ENCODE results near the gene BABAM2. TPM values are rescaled to one million over a fixed set of nuclear protein-coding genes. Genes with fewer than 3 reads are reported as not detected.
A peak's percentile ranks its signal among the peaks of the same experiment; 100 is the strongest.

Gene BABAM2
- polyA plus RNA-seq, 4 donors, result 43.6 to 58.2 (median 51.3) TPM

DNA sequence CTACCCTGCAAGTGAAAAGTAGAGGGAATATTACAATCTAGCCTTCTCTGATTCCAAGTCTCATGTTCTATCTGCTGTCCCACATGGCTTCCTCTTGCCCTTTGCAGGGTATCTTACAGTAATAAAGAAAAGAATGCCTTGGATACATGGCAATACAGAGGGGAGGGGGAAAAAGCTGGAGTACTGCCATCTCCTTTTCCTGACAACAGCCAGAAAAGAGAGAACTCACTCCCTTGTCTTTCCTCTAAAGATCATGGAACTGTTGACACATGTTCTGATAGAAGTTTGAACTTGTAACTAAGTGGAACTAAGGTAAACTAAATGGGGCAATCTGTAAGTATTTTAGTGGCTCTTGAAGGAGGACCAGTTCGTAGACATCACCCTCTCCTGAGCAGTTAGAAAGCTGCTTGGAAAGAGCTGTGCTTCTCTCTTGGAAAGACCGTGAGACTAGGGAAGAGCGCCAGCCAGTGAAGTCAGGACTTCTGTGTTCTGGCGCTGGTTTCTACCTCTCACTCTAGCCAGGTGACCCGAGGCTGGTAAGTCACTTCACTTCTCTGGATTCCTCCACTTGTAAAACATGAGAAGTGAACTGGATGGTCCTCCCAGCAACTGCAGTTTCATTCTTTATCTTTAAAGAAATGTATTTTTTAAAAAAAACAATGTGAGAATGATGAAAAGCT is 259.8 kb downstream of the BABAM2 start:
- no peak for DNase-seq (ENCODE audit: low read depth in 4 of 4, low spot score in 2 of 4)

DNA sequence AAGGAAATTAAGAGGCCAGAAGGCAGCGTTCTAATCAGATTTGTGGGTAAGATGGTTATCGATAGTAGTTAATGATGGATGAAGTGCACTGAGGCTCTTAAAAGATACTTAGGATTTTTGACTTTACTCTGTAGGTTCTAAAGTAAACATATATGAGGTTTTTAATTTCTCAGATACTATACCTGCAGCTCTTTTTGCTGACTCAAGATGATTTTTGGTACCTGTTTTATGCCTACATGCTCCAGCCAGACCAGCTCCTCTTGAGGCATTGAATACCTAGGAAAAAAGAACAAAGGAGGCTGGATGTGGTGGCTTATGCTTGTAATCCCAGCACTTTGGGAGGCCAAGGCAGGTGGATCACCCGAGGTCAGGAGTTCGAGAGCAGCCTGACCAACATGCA is 260.5 kb downstream of the BABAM2 start:
- no peak for DNase-seq (ENCODE audit: low read depth in 4 of 4, low spot score in 2 of 4)

DNA sequence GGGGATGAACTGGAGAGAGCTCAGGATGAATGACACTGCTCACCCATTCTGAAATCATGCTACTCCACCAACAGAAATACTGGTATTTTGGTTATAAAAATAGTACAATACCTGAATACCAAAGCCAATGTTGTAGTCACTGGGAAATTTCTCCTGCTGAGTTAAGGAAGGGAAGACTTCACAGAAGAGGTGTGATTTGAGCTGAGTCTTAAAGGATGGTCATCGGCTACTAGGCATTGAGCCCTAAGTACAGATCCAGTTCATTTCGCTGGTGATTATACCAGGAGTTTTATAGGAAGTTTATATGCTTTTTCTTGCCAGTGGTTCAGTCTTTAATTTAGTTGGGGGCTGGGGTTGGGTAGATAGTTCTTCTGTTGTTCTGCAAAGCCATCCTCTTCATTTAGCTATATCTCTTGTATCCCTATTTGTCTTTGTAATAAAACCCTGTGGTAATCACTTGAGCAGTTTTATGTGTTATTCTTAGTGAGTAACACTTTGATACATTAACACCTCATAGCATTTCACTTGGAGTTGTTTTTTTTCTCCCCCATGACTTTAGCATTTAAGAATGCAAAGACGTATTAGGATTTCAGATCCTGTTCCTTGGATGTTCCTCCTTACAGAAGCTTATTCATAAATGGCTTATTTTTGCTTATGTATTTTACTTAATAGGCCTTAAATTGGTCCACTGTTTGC is 262.2 kb downstream of the BABAM2 start:
- no peak for DNase-seq (ENCODE audit: low read depth in 4 of 4, low spot score in 2 of 4)

DNA sequence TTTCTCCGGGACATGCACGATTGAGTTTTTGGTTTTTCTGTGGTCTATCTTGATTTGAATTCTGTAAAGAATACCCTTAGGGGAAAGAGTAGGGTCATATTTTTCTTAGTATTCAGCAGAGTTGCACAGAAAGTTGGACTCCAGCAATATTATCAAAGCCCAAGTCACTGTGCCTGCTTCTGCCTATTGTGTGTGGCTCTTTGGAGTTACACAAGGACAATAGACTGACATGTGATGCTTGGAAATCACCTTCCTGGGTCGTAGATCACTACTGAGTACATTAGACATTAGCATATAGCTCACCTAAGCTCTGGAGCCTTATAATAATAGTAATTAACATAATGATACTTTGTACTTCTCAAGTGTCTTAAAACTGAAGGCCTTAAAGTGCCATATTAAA is 263.3 kb downstream of the BABAM2 start:
- no peak for DNase-seq (ENCODE audit: low read depth in 4 of 4, low spot score in 2 of 4)

DNA sequence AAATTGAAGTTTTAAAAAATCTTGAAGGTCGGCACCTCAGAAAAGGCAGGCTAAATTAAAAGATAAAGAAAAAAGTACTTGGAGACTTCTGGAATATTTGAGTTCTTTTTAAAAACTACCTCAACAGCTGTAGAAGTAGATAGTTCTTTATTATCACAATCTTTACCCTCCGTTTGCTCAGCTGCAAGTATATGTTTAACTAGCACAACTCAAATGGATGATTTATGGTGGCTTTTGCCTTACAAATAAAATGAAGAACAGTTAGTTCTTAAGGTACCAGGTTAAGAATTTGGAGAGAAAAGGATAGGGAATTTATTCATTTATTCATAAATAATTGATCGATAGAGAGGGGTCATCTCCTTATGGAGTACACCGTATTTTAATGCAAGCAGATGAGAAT is 264.6 kb downstream of the BABAM2 start:
- DNase-seq (ENCODE audit: low read depth in 4 of 4, low spot score in 2 of 4), result no peak

DNA sequence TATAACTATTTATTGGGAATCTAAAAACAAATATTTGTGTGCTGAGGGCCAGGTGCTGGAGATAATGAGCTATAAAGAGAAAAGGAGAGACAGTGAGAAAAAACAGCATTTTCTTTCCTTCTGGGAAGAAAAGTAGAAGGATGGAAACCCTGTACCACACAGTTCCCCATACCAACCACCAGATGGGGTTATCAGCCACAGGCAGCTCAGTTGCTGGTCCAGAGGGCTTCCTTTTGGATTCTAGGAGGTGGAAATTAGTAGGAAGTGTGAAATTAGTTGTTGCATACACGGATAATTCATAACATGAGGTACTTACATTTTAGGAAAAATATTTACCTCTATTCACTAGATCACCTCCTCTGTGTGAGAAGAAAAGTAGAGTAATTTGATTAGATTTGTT is 265.1 kb downstream of the BABAM2 start:
- DNase-seq (ENCODE audit: low read depth in 4 of 4, low spot score in 2 of 4), result no peak

DNA sequence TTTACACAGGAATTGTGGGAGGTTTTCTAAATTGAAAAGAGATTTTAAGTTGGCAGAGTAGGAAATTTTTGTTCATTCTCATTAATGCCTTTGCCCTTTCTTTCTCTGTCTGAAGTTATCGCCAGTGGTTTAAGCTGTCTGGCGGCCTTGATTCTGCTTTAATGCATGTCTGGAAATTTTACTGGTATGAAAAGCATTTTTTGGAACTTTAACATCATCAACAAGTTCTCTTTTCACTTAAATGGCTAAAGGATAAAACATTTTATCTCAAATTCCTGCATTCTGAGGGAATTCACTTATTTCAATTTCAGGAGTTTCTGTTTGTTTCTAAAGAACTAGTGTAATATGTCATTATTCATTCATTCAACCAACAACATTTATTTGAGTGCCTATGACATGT is 268.3 kb downstream of the BABAM2 start:
- DNase-seq (ENCODE audit: low read depth in 4 of 4, low spot score in 2 of 4), result no peak

DNA sequence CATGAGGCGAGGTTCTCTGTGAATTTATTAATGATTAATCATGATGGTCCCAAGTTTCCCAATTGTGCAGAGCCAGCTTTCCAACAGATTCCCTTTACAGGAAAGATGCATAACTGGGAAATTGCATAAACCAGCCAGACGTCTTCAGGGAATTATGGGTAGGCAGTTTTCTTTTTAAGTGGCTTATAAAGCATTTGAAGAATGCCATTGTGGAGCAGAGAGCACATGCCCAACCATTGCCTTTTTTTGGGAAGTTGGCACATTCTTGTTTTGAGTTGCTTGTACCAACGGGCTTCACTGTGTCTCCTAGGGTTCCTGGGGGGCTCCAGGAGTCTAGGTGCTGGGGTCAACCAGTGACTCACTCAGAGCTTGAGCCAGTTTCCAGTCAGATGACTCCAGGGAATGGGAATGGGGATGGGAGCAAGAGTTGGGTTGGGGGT is 270.5 kb downstream of the BABAM2 start:
- DNase-seq (ENCODE audit: low read depth in 4 of 4, low spot score in 2 of 4), result no peak

DNA sequence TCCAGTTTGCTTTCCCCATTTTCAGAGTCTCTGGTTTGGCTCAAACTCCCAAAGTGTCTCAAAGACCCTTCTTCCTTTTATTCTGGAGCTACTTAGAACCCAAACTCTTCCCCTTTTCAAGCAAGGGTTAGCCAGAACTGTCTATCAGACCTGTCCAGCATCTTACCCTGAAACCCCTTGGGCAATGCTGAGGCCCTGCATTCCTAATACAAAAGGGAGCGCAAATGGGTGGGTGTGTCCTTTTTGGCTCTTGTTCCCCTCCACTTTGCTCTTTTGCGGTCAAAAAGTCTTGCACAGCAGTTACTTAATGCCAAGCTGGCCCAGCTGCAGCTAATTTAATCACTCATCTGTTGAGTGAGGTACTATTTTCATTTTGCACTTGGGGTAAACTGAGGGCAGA is 270.9 kb downstream of the BABAM2 start:
- DNase-seq (ENCODE audit: low read depth in 4 of 4, low spot score in 2 of 4), result no peak

DNA sequence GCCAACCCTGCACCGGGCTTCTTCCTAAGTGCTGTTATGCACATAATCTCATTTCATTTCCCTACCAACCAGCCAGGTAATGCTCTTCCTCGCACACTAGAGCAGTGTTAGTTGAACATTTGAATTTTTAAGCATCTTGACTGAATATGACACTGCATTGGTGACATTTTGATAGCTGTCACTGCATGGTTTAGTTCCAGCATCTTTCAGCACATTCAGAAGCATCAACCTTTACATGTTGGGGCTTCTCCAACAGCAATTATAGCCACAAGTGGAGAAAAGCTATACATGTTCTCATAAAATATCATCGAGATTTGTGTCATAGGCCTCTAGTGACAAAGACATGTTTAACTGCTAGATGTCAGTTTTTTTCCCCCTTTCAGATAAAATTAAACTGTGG is 272.0 kb downstream of the BABAM2 start:
- no peak for DNase-seq (ENCODE audit: low read depth in 4 of 4, low spot score in 2 of 4)

DNA sequence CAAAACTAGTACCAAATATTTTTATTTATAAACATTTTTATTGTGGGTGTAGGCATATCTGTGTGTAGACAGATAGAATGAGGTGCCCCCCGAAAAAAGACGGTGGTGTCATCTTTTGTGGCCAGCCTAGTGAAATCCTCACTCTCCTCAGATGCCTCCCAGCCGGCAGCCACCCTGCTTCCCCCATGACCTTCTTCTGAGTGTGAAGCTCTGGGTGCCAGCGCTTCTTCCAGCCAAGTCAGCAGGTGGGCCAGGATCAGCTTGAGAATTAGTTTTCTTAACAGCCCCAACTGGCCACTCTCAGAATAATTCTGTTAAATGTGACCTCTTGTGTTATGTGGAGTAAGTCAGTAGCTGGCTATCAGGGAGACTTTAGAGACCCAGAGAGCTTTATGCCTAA is 272.5 kb downstream of the BABAM2 start:
- DNase-seq (ENCODE audit: low read depth in 4 of 4, low spot score in 2 of 4), result no peak

DNA sequence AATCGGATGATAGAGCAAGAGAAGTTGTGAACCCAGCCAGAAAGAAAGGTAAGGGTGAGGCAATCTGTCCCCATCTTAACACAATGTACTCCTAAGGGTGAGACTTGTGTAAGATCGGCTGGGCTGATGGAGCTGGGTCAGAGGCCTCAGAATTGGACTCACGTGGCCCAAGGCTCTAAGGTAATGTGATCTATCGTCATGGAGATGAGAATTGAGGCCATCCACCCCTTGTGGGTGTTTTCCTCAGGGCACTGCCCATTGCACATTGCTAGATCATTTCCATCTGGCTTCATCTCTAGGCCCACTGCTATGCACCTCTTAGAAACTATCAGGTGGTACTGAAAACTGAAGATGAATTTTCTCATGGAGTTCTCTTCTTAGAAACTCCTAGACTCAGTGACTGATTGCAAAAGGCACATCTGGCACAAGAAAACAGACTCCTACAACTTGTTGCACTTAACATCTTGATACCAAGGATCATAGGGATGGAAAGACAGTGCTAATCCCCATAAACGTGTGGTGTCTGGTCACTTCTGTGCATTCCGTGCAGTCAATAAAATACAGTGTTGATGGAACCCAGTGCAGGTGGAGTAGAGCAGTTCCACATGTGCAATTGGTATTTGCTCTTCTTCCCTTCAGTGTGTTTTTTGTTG is 273.2 kb downstream of the BABAM2 start:
- DNase-seq (ENCODE audit: low read depth in 4 of 4, low spot score in 2 of 4), result no peak

DNA sequence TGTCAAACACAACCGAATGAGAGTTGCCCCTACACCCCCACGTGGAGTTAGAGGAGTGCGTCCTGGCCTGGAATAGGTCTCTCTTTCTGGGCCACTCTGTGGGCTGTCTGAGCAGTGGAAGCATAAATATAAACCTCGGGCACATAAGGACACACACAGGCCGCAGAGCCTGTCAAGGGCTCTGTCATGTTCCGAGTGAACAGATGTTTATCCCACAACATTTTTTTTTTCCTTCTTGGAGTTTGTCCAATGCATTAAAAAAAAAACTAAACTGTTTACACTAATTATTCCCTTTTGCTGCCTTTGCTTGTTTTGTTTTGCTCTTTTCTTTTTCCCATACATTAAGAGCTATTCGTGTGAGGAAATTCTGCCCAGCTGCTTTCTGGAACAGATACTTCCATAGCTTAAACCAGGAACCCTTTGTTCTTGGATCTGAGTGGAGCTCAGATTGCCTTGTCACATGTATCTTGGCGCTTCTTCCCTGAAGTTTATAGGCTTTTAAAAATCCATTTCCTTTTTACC is 273.8 kb downstream of the BABAM2 start:
- DNase-seq (ENCODE audit: low read depth in 4 of 4, low spot score in 2 of 4), result peak in 3 of 4 donors; percentile 31 to 61 (median 32)

DNA sequence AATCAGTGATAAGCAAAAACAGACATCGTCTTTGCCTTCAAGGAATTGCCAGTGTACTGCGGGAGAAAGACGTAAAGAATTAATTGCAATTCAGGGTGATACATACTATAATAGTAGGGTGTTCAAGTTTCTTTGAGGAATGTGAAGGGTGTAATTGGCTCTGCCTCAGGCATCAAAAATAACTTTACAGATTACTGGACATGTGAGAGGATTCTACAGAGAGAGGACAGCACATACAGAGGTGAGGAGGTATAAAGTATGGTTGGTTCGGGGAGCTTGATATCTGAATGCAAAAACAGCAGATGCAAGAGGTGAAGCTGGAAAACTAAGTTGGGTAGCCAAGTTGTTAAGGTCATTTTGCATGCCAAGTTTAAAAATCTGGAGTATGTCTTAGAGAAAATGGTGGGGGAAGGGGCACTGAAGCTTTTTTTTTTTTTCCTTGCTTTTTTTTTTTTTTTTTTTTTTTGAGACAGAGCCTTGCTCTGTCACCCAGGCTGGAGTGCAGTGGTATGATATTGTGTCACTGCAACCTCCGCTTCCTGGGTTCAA is 274.6 kb downstream of the BABAM2 start:
- DNase-seq (ENCODE audit: low read depth in 4 of 4, low spot score in 2 of 4), result no peak

DNA sequence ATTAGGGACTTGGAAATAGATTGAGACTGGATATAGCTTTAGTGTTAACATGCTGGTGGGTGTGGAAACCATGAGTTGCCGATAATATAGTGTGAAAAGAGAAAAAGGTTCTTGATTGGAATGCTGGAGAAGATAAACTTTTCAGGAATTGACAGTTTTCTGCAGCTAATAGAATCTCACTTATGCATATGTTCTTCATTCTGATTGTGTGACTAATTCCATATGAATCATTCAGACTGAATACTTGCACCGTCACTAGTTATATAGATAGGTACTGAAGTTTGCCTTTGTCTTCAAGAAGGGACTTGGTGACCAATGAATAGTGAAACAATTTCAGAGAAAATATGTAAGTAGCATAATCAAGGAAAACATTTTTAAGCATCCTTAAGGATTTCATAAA is 276.4 kb downstream of the BABAM2 start:
- DNase-seq (ENCODE audit: low read depth in 4 of 4, low spot score in 2 of 4), result no peak

DNA sequence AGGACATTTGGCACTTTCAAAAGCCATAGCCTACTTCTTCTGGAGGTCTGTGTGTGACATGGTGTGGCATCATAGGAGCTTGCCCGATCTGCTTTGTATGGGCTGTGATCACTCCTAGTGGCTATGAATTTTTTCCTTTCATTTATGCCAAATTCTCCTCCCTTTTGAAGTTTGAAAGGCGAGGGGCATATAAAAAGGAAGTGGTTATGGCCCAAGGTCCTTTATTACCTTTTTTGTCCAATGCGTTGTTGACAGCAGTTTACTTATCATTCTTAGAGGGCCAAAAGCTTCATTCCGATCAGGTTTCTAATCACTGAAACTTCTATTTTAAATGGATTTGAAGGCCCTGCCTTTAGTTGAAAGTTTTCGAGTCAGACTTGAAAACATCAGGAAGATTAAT is 277.8 kb downstream of the BABAM2 start:
- no peak for DNase-seq (ENCODE audit: low read depth in 4 of 4, low spot score in 2 of 4)

DNA sequence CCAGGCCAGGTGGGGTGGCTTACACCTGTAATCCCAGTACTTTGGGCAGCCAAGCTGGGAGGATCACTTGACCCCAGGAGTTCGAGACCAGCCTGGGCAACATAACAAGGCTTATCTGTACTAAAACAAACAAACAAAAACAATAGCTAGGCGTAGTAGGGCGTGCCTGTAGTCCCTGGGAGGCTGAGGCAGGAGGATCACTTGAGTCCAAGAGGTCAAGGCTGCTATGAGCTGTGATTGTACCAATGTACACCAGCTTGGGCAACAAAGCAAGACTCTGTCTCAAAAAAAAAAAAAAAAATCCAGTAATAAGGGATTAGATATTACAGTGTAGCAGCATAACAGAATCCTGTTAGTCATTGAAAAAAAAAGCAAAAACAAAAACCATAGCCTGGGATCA is 279.0 kb downstream of the BABAM2 start:
- DNase-seq (ENCODE audit: low read depth in 4 of 4, low spot score in 2 of 4), result no peak

DNA sequence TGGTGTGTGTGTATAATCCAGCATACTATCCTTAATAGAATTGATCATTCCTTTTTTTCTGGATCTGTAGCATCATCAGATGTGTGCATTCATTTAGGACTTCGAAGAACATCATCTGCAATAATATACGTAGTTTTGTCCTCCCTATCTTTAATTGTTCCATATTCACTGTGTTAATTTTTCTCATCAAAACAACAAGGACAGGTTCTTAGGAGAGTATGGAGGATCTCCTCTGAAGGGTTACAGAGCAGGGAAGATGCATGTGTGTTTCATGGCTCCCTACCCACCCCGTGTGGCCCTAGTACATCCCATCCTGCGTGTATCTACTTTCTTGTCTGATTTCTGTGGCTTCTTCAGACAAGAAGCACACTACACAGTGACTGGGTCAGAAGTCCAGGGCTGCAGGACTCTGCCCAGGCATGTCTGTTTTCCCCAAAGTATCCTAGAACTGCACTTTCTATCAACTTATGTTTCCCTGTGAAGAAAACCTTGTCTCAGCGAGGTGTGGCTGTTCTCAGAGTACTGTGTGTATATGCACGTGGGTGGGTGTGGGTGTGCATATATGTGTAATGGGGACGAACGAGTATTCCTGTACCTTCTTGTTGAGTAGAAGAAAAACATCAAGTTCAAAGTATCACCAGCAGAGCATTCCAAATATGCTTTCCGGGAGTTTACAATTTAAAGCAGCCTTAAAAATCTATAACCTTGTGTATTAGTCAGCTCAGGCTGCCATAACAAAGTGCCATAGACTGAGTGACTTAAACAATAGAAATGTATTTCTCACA is 281.8 kb downstream of the BABAM2 start:
- no peak for DNase-seq (ENCODE audit: low read depth in 4 of 4, low spot score in 2 of 4)

DNA sequence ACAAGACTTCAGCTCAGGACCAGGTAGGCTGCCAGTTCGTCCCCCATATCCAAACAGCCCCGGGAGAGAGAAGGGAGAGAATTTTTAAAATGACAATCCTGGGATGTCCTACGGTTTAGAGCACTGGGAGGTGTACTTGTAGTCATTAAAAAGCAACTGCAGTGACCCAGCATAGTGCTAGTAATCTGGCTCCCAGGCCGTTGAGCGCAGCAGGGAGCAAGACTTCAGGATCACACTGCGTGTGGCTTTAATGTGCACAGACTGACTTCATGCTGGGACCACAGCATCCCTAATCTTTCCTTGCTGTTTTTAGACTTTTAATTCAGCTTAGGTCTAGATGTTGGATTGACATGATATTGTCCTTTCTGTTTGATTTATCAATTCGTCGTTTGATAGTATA is 282.8 kb downstream of the BABAM2 start:
- DNase-seq (ENCODE audit: low read depth in 4 of 4, low spot score in 2 of 4), result no peak

DNA sequence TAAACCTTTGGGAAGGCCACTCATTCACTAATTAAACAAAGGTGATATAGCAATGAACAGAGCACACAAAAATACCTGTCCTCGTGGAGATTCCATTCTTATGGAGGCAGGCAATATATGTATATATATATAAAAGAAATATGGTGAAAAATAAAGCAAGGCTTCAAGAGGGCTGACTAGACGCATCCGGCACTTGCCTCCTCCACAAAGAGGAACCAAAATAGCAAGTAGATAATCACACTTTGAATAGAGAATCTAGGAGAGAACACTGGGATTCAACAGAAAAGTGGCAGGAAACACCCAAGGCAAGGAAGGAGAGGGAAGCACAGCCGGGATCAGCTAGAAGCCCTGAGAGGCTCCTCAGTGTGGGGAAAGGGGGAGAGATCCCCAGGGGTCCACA is 283.7 kb downstream of the BABAM2 start:
- DNase-seq (ENCODE audit: low read depth in 4 of 4, low spot score in 2 of 4), result no peak

DNA sequence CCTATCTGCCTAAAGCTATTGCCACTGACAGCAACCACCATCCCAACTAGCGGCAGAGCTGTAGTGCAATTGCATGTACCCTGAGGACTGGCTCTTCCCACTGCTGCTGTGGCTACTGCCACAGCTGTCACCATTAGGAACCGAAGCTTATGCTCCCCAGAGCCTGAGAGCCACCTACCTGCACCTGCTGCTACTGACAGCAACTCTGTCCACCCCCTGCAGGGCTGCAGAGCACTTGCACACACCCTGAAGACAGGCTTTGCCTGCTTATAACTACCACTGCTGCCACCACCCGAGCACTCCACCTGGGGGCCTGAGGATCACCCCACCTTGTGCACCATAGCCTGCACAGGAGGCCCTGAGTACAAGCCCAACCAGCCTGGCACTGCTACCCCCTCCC is 284.5 kb downstream of the BABAM2 start:
- DNase-seq (ENCODE audit: low read depth in 4 of 4, low spot score in 2 of 4), result no peak

All from left renal cortex interstitium (tissue), 4 donors.